GM12878 (cell line): Measurements from ENCODE around the gene KRTAP5-6. TPM values are rescaled to one million over a fixed set of nuclear protein-coding genes. Genes with fewer than 3 reads are reported as not detected.

Experiments
- ATAC-seq: fragments of 200-7000 bp; cut with Tn5 transposase; 3 replicates; pipeline ENCODE4 v1.9.1; 2020; ENCODE audit warnings: mild to moderate bottlenecking, moderate library complexity
- BruUV-seq: library from RNA; stranded (reverse); fragments of 400-500 nt; replicated peaks from 2 replicates; lab custom pipeline; 2021; lab: Mats Ljungman, UMichigan
- CTCF ChIA-PET: fragments of 300-600 bp; sonication (Branson Sonifier 250); formaldehyde crosslinking; extraction: SDS; loops from one replicate; lab custom pipeline; 2021; ENCODE audit warnings: inconsistent platforms; lab: Yijun Ruan, JAX
- POLR2A ChIA-PET: fragments of 350-600 bp; formaldehyde crosslinking; extraction: SDS; loops from one replicate; lab custom pipeline; 2021; ENCODE audit warnings: inconsistent platforms; lab: Charles Lee
- RAD21 ChIA-PET: fragments of 300-600 bp; sonication (Branson Sonifier 250); formaldehyde crosslinking; loops from one replicate; lab custom pipeline; 2023; ENCODE audit warnings: antibody characterized with exemption; ENCODE audit not compliant: unreplicated experiment; lab: Charles Lee
- SMC1A ChIA-PET: fragments of 300-600 bp; sonication (Branson Sonifier 250); formaldehyde crosslinking; loops from one replicate; lab custom pipeline; 2023; ENCODE audit not compliant: unreplicated experiment, uncharacterized antibody; lab: Charles Lee
- DNase-seq: peaks from one replicate; pipeline ENCODE4 v3.0.0-alpha.2; 2011; ENCODE audit warnings: low read depth, low spot score
- FAIRE-seq: peaks from 3 replicates; lab custom pipeline; 2011; peaks lifted over from hg19 to GRCh38; lab: Jason Lieb, UNC
- H2AFZ ChIP-seq: 2 replicates; pipeline ENCODE4 v1.6.0; 2011; ENCODE audit warnings: low read depth, low read length, control low read depth; ENCODE audit not compliant: control insufficient read depth
- H3K27ac ChIP-seq: 2 replicates; pipeline ENCODE4 v1.5.1; 2011; ENCODE audit warnings: control low read depth; ENCODE audit not compliant: control insufficient read depth, insufficient read depth
- H3K27me3 ChIP-seq, 2 experiments: replicated peaks in 1 of 2; 2 replicates each; pipeline versions ENCODE4 v1.6.0 to v1.6.1; 2011; ENCODE audit warnings: low read length in 1 of 2; ENCODE audit not compliant: control insufficient read depth in 2 of 2, insufficient read depth in 2 of 2
- H3K36me3 ChIP-seq, 2 experiments: 2 replicates each; pipeline ENCODE4 v1.5.1; 2011; ENCODE audit warnings: low read length in 1 of 2; ENCODE audit not compliant: control insufficient read depth in 2 of 2, insufficient read depth in 2 of 2
- H3K4me1 ChIP-seq: 2 replicates; pipeline ENCODE4 v1.6.1; 2011; ENCODE audit warnings: mild to moderate bottlenecking, low read length, moderate library complexity, mixed read lengths; ENCODE audit not compliant: control insufficient read depth, insufficient read depth
- H3K4me2 ChIP-seq: 2 replicates; pipeline ENCODE4 v1.6.0; 2011; ENCODE audit warnings: control low read depth; ENCODE audit not compliant: control insufficient read depth, insufficient read depth
- H3K4me3 ChIP-seq: fragments of 200-600 bp; sonication (generic); 2 replicates; pipeline ENCODE4 v1.5.1; 2016
- H3K79me2 ChIP-seq: 2 replicates; pipeline ENCODE4 v1.6.0; 2011; ENCODE audit warnings: low read length; ENCODE audit not compliant: control insufficient read depth, insufficient read depth
- H3K9ac ChIP-seq: 2 replicates; pipeline ENCODE4 v1.8.0; 2011; ENCODE audit warnings: low read length, control low read depth, mixed read lengths; ENCODE audit not compliant: control insufficient read depth, insufficient read depth
- H3K9me3 ChIP-seq: replicated peaks from 3 replicates; pipeline ENCODE4 v1.5.1; 2011; ENCODE audit warnings: mild to moderate bottlenecking, low read length; ENCODE audit not compliant: control insufficient read depth, insufficient read depth
- H4K20me1 ChIP-seq: 2 replicates; pipeline ENCODE4 v1.6.0; 2011; ENCODE audit not compliant: control insufficient read depth, insufficient read depth
- CTCF ChIP-seq, 3 experiments: IDR thresholded peaks in 2 of 3; conservative IDR thresholded peaks in 1 of 3; 2 replicates each; pipeline ENCODE4 v1.5.1; 2011; ENCODE audit warnings: low read depth in 3 of 3, low read length in 3 of 3, mild to moderate bottlenecking in 3 of 3, control low read depth in 2 of 3, moderate library complexity in 2 of 3, inconsistent platforms in 1 of 3, mixed read lengths in 1 of 3; ENCODE audit not compliant: control insufficient read depth in 2 of 3, insufficient read depth in 1 of 3; ENCODE audit errors: extremely low read depth in 1 of 3
- RAD21 ChIP-seq: IDR thresholded peaks from 2 replicates; pipeline ENCODE4 v1.6.1; 2011; ENCODE audit warnings: mild to moderate bottlenecking, low read depth, low read length, moderate library complexity; ENCODE audit not compliant: insufficient read depth
- RBBP5 ChIP-seq: fragments of 200-600 bp; sonication (generic); conservative IDR thresholded peaks from 2 replicates; pipeline ENCODE4 v1.6.1; 2016
- SMC3 ChIP-seq: IDR thresholded peaks from 2 replicates; pipeline ENCODE4 v1.6.1; 2011; ENCODE audit warnings: low read length, improper control_type of control experiment, borderline replicate concordance
- TBL1XR1 ChIP-seq: IDR thresholded peaks from 2 replicates; pipeline ENCODE4 v1.6.1; 2012; ENCODE audit warnings: low read depth, low read length, improper control_type of control experiment
- YY1 ChIP-seq: IDR thresholded peaks from 2 replicates; pipeline ENCODE4 v1.6.1; 2011; ENCODE audit warnings: low read depth, mild to moderate bottlenecking, low read length
- WGBS: methylation state at CpG from one replicate; pipeline ENCODE4 v1.1.6; 2016; ENCODE audit warnings: low lambda C conversion rate; ENCODE audit not compliant: insufficient replicate concordance, insufficient coverage; ENCODE audit errors: missing lambda C conversion rate; 5-methylcytosine and 5-hydroxymethylcytosine counted together
- in situ Hi-C: fragments of 300-500 bp; cut with MboI; formaldehyde crosslinking; loops from 9 replicates; pipeline ENCODE4 v1.14.3; 2018; ENCODE audit warnings: mixed read lengths
- intact Hi-C: fragments of 100-400 bp; cut with micrococcal nuclease; formaldehyde crosslinking; loops from one replicate; pipeline ENCODE4 v1.14.2; 2022; ENCODE audit not compliant: unreplicated experiment
- polyA plus RNA-seq, 11 experiments: library from polyadenylated mRNA; depleted of rRNA in 4 of 11; unstranded in 6 of 11; stranded (reverse) in 5 of 11; fragments of >200 nt; fragmentation: Nextera tagmentation in 4 of 11; fragmentation: Illumina TruSeq in 1 of 11; extraction: Ambion mirVana in 4 of 11; extraction: Trizol in 1 of 11; gene quantifications; 1 replicate in 1 of 11; 2 replicates in 10 of 11; pipeline versions ENCODE4 v1.2.1 to v1.2.3, GENCODE V29; 2011 to 2016; ENCODE audit warnings: inconsistent platforms in 2 of 11, missing spikeins in 2 of 11, low read depth in 1 of 11
- total RNA-seq, 4 experiments: library from RNA; depleted of rRNA in 3 of 4; stranded (reverse); fragments of >200 nt in 3 of 4; fragmentation: Illumina TruSeq in 1 of 4; extraction: Trizol in 1 of 4; gene quantifications; 2 replicates each; pipeline versions ENCODE4 v1.2.1 to v1.2.3, GENCODE V29; 2013 to 2021

KRTAP5-6 gene
- total and polyA plus RNA-seq, 10 of the 15 experiments (the other 5 are each of a cell fraction or from before 2014, with no cell fraction given) = not detected

- in situ Hi-C loops (no loop called here), intact Hi-C loops (loop anchor here (1.0 to 5.0 kb wide), 3 partner anchors 41 to 457 kb away; no protein-coding TSS in a partner anchor)
- Histone ChIP-seq H3K27ac (no peak overlapping the region), H3K79me2 (no peaks in the 10 kb centered on the region), H3K9ac (no peak overlapping the region), H2AFZ (peak overlapping the region; percentile 17; the same call in 1 of the 2 replicates), H3K36me3 (no peaks in the 10 kb centered on the region), H3K4me1 (no peaks in the 10 kb centered on the region), H3K4me2 (peak overlapping the region; percentile 25; the same call in 1 of the 2 replicates), H3K27me3 (peaks cover 3 to 4% of the 10 kb centered on the region in 2 experiments; a peak in 2 of 4 replicates), H4K20me1 (no peaks in the 10 kb centered on the region; the same call in 1 of the 2 replicates), H3K9me3 (no peaks in the 10 kb centered on the region), H3K4me3 (no peak overlapping the region)
- WGBS = 22% methylated on average over 35 of the region's 37 CpGs
- ChIA-PET RAD21 (interaction anchor here (0.8 to 4.7 kb wide), 17 partner anchors 12 to 461 kb away, joined by 3 to 107 read pairs (median 4); partner anchors contain the start of genes CTSD and SYT8), CTCF (interaction anchor here (0.7 to 5.7 kb wide), 47 partner anchors 8 to 458 kb away, joined by 3 to 187 read pairs (median 4); partner anchors contain the start of gene SYT8), POLR2A (no interaction called here), SMC1A (interaction anchor here (0.8 to 3.2 kb wide), 11 partner anchors 14 to 458 kb away, joined by 3 to 65 read pairs (median 4); partner anchors contain the start of gene SYT8)
- DNase-seq = no peak
- FAIRE-seq = no peak
- ATAC-seq = peak; percentile 86
- TF ChIP-seq RBBP5 (no peak), YY1 (peak; percentile 77), TBL1XR1 (no peak), RAD21 (peak; percentile 52; the same call in 1 of the 2 replicates), SMC3 (peak; percentile 76), CTCF (IDR thresholded peaks at IDR 0.05 in 2 of 3, conservative IDR thresholded peaks at IDR 0.05 in 1 of 3; ENCODE audit: control insufficient read depth in 2 of 3, extremely low read depth in 1 of 3, insufficient read depth in 1 of 3, low read depth in 3 of 3, low read length in 3 of 3) (peak; percentile 77 to 96 (median 90))
- BruUV-seq = no TSS peak
These were observed 3.5 kb upstream of the KRTAP5-6 start for GRCh38 chr11:1693327-1694063.
